Measurements from ENCODE around the gene MT1B. TPM values are rescaled to one million over a fixed set of nuclear protein-coding genes. Genes with fewer than 3 reads are reported as not detected.
A peak's percentile ranks its signal among the peaks of the same experiment; 100 is the strongest.

Gene MT1B
- total and polyA plus RNA-seq, 11 donors = not detected

DNA sequence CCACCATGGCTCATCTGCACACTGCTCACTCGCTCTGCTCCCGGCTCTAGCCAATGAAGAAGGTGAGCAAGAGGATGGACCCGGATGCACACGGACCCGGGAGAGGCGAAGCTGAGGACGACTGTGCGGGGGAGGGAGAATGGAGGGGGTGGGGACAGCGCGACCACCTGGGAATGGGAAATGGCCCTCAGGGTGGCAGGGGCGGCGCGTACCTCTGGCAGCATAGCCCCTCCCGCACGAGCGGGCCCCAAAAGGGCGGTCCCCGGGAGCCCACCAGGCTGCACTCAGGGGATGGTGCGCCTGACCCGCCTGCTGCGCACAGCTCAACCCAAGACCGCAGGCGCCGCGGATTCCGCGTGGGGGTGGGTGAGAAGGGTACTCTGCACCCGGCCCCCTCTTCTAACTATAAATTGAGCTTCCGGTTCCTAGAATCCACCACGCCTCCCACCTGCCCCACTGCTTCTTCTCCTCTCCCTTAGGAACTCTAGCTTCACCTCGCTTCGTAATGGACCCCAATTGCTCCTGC is 24.1 kb downstream of the MT1B start:
- no peak overlapping the region for H3K27ac ChIP-seq
- no peaks in the 10 kb centered on the region for H3K9me3 ChIP-seq
- intact Hi-C loops (cut with DNase I) = loop anchor here in 1 of 10 donors (2.0 kb wide), 1 partner anchor 27 kb away; no protein-coding TSS in a partner anchor
- H3K4me3 ChIP-seq = peak overlapping the region in 10 of 12 donors; percentile 13 to 40 (median 27)
- H3K4me1 ChIP-seq = peaks cover 0 to 17% (median 5%) of the 10 kb centered on the region in 12 donors
- no peak for TF ChIP-seq POLR2A (IDR thresholded peaks at IDR 0.05)
- TF ChIP-seq, protein P1, sequence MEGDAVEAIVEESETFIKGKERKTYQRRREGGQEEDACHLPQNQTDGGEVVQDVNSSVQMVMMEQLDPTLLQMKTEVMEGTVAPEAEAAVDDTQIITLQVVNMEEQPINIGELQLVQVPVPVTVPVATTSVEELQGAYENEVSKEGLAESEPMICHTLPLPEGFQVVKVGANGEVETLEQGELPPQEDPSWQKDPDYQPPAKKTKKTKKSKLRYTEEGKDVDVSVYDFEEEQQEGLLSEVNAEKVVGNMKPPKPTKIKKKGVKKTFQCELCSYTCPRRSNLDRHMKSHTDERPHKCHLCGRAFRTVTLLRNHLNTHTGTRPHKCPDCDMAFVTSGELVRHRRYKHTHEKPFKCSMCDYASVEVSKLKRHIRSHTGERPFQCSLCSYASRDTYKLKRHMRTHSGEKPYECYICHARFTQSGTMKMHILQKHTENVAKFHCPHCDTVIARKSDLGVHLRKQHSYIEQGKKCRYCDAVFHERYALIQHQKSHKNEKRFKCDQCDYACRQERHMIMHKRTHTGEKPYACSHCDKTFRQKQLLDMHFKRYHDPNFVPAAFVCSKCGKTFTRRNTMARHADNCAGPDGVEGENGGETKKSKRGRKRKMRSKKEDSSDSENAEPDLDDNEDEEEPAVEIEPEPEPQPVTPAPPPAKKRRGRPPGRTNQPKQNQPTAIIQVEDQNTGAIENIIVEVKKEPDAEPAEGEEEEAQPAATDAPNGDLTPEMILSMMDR (IDR thresholded peaks at IDR 0.05) = no peak
- no peaks in the 10 kb centered on the region for H3K36me3 ChIP-seq
- peaks cover 0 to 40% (median 12%) of the 10 kb centered on the region in 9 donors for H3K27me3 ChIP-seq
- 7 to 21% (median 10%) methylated on average over 27 to 32 of the region's 32 CpGs for WGBS, 4 donors
- ATAC-seq (peak in 2 of 4 donors; percentile 10 to 11), DNase-seq (no peak)

DNA sequence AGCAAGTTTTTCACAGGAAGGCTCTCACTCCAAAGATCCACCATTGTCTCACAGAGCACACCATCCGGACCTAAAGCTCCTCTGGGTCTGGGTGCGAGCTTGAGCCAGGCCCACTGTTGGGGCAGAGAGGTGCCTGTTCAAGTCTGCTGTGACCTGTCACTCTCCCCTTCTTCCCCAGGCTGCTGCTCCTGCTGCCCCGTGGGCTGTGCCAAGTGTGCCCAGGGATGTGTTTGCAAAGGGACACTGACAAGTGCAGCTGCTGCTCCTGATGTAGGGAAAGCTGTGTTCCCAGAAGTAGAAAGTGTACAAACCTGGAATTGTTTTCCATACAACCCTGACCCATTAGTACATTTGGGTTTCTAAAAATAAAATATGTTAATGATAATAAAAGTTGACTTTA is 25.8 kb downstream of the MT1B start:
- peaks cover 0 to 30% (median 10%) of the 10 kb centered on the region in 12 donors for H3K4me1 ChIP-seq
- intact Hi-C loops (cut with DNase I) = no loop called here
- no peaks in the 10 kb centered on the region for H3K9me3 ChIP-seq
- ATAC-seq (no peak), DNase-seq (no peak)
- H3K36me3 ChIP-seq = no peaks in the 10 kb centered on the region
- TF ChIP-seq, protein P1 (IDR thresholded peaks at IDR 0.05) = no peak
- TF ChIP-seq POLR2A (IDR thresholded peaks at IDR 0.05) = no peak
- H3K4me3 ChIP-seq = no peak overlapping the region
- 80 to 84% (median 80%) methylated on average over 3 of the region's 3 CpGs for WGBS, 4 donors
- peaks cover 0 to 33% (median 10%) of the 10 kb centered on the region in 9 donors for H3K27me3 ChIP-seq
- H3K27ac ChIP-seq = no peak overlapping the region

DNA sequence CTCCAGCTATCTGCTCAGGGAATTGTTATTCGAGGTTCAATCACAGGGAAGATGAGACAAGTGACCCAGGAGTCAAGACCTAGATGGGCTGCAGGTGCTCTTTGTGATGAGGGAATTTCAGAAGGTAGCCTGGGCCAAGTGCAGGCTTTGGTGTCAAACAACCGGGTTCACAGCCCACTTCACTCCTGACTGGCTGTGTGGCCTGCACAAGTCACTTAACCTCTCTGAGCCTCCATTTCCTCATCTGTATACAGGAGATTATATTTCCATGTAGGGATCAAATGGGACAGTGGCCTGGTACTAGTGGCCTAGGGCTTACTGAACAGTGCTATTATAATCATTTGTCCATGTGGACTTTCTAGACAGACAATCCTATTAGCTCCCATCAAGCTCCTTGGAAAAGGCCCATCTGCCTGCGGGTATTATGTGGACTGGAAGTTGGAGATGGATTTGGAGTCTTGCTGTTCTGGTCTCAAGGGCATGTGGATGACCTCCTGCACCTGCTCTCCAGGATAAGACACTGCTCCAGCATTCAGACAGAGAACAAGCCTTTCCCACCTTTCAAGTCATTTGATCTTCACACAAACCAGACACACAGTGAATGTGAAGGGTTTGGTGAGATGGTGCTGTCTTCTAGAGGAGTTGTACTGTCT is 27.5 kb downstream of the MT1B start:
- no peaks in the 10 kb centered on the region for H3K36me3 ChIP-seq
- no peaks in the 10 kb centered on the region for H3K9me3 ChIP-seq
- peak overlapping the region in 10 of 12 donors; percentile 34 to 88 (median 57) for H3K27ac ChIP-seq
- ATAC-seq = no peak
- no peak overlapping the region for H3K4me3 ChIP-seq
- no peak for TF ChIP-seq POLR2A (IDR thresholded peaks at IDR 0.05)
- TF ChIP-seq, protein P1 (IDR thresholded peaks at IDR 0.05) = no peak
- H3K4me1 ChIP-seq = peaks cover 0 to 47% (median 21%) of the 10 kb centered on the region in 12 donors
- 90 to 96% (median 91%) methylated on average over 3 of the region's 3 CpGs for WGBS, 4 donors
- DNase-seq = no peak
- intact Hi-C loops (cut with DNase I) = no loop called here
- peaks cover 0 to 24% (median 10%) of the 10 kb centered on the region in 9 donors for H3K27me3 ChIP-seq

DNA sequence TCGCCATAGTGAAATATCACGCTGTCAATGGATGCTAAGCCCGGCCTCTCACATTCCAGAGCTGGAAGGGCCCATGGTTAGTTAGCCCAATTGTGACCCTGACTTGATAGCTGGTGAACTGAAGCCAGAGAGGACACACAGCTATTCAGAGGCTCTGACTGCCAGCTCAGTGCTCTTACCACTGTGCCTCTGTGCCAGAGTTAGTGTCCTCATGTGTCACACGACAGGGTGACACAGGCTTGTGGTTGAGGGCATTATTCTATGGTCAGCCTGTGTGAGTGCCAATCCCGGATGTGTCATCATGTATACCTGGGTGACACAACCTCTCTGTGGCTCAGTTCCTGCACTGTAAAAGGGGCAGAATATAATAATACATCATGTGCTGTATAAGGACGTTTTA is 28.1 kb downstream of the MT1B start:
- Histone ChIP-seq H3K27me3 (peaks cover 0 to 22% (median 10%) of the 10 kb centered on the region in 9 donors), H3K27ac (peak overlapping the region in 11 of 12 donors; percentile 10 to 88 (median 57)), H3K36me3 (no peaks in the 10 kb centered on the region), H3K9me3 (no peaks in the 10 kb centered on the region), H3K4me1 (peaks cover 0 to 53% (median 22%) of the 10 kb centered on the region in 12 donors), H3K4me3 (no peak overlapping the region)
- TF ChIP-seq, protein P1 (IDR thresholded peaks at IDR 0.05) = no peak
- no peak for TF ChIP-seq POLR2A (IDR thresholded peaks at IDR 0.05)
- intact Hi-C loops (cut with DNase I) = loop anchor here in 7 of 10 donors (5.0 kb wide), 4 partner anchors 43 to 158 kb away; partner anchors contain the start of genes MT2A (in 6 of the 7), BBS2 (in 1 of the 7), MT1A (in 1 of the 7) and MT1E (in 1 of the 7)
- WGBS, 4 donors = 59 to 67% (median 66%) methylated on average over 6 of the region's 6 CpGs
- peak; percentile 33 to 44 (median 40) for ATAC-seq
- DNase-seq = peak in 2 of 5 donors; percentile 47 to 75

Data from heart left ventricle (tissue), 16 donors.